Effector memory CD4-positive, alpha-beta T cell (primary cell): ENCODE results near the gene POLR2H.
A peak's percentile ranks its signal among the peaks of the same experiment; 100 is the strongest.

Experiments
- DNase-seq, 3 donors: peaks; one replicate each; pipeline ENCODE4 v3.0.0-alpha.2; 2020
- H3K27ac ChIP-seq: 2 replicates; pipeline ENCODE4 v1.7.0; 2013; ENCODE audit warnings: mild to moderate bottlenecking, low read length, moderate library complexity; ENCODE audit not compliant: insufficient read depth, poor library complexity, severe bottlenecking
- H3K27me3 ChIP-seq: replicated peaks from 2 replicates; pipeline ENCODE4 v1.7.0; 2013; ENCODE audit warnings: mild to moderate bottlenecking, low read length; ENCODE audit not compliant: insufficient read depth, control insufficient read depth, poor library complexity, severe bottlenecking
- H3K36me3 ChIP-seq: 2 replicates; pipeline ENCODE4 v1.7.0; 2013; ENCODE audit warnings: mild to moderate bottlenecking, low read length, moderate library complexity; ENCODE audit not compliant: control insufficient read depth, insufficient read depth
- H3K4me1 ChIP-seq: 2 replicates; pipeline ENCODE4 v1.7.0; 2013; ENCODE audit warnings: low read length, mild to moderate bottlenecking; ENCODE audit not compliant: control insufficient read depth, insufficient read depth, poor library complexity, severe bottlenecking
- H3K4me3 ChIP-seq: 2 replicates; pipeline ENCODE4 v1.7.0; 2013; ENCODE audit warnings: low read length, low read depth, mild to moderate bottlenecking; ENCODE audit not compliant: insufficient read depth, poor library complexity, severe bottlenecking
- H3K9me3 ChIP-seq: 2 replicates; pipeline ENCODE4 v1.7.0; 2013; ENCODE audit warnings: mild to moderate bottlenecking, low read length, moderate library complexity; ENCODE audit not compliant: control insufficient read depth

POLR2H gene

GRCh38 chr3:184371570-184372018 lies 10.1 kb downstream of the POLR2H start:
- peak; percentile 21 to 26 (median 22) for DNase-seq
- Histone ChIP-seq H3K27me3 (no peaks in the 10 kb centered on the region), H3K4me1 (no peaks in the 10 kb centered on the region), H3K4me3 (no peak overlapping the region), H3K27ac (no peak overlapping the region), H3K9me3 (no peaks in the 10 kb centered on the region), H3K36me3 (peaks cover 12% of the 10 kb centered on the region)

- Histone ChIP-seq H3K27ac (no peak overlapping the region), H3K27me3 (no peaks in the 10 kb centered on the region), H3K9me3 (no peaks in the 10 kb centered on the region), H3K4me3 (no peak overlapping the region), H3K36me3 (peaks cover 12% of the 10 kb centered on the region), H3K4me1 (no peaks in the 10 kb centered on the region)
- DNase-seq: no peak
Observed at GRCh38 chr3:184372296-184372821, 10.8 kb downstream of the POLR2H start.

GRCh38 chr3:184372911-184373310 lies 11.4 kb downstream of the POLR2H start:
- H3K4me1 ChIP-seq: no peaks in the 10 kb centered on the region
- H3K4me3 ChIP-seq: no peak overlapping the region
- DNase-seq: no peak
- no peak overlapping the region for H3K27ac ChIP-seq
- peaks cover 3% of the 10 kb centered on the region for H3K27me3 ChIP-seq
- H3K9me3 ChIP-seq: no peaks in the 10 kb centered on the region
- H3K36me3 ChIP-seq: peaks cover 9% of the 10 kb centered on the region

- Histone ChIP-seq H3K9me3 (no peaks in the 10 kb centered on the region), H3K27me3 (peaks cover 4% of the 10 kb centered on the region), H3K4me1 (no peaks in the 10 kb centered on the region), H3K36me3 (peaks cover 4% of the 10 kb centered on the region), H3K4me3 (no peak overlapping the region), H3K27ac (no peak overlapping the region)
- DNase-seq: no peak
Observed at GRCh38 chr3:184373422-184373821, 11.9 kb downstream of the POLR2H start.

GRCh38 chr3:184375747-184376461 lies 14.4 kb downstream of the POLR2H start:
- Histone ChIP-seq H3K36me3 (no peaks in the 10 kb centered on the region), H3K4me3 (no peak overlapping the region)

GRCh38 chr3:184377374-184377773 lies 15.9 kb downstream of the POLR2H start:
- H3K9me3 ChIP-seq: no peaks in the 10 kb centered on the region
- H3K27me3 ChIP-seq: peaks cover 23% of the 10 kb centered on the region
- H3K36me3 ChIP-seq: no peaks in the 10 kb centered on the region
- H3K4me1 ChIP-seq: peaks cover 14% of the 10 kb centered on the region
- H3K4me3 ChIP-seq: no peak overlapping the region
- no peak overlapping the region for H3K27ac ChIP-seq
- DNase-seq: no peak

More at GRCh38 chr3:184375747-184376461, 14.4 kb downstream of the POLR2H start:
- Histone ChIP-seq H3K27ac (no peak overlapping the region), H3K27me3 (peaks cover 8% of the 10 kb centered on the region), H3K4me1 (peaks cover 5% of the 10 kb centered on the region), H3K9me3 (no peaks in the 10 kb centered on the region)
- DNase-seq: no peak

GRCh38 chr3:184377882-184378445 lies 16.5 kb downstream of the POLR2H start, which contains the start of gene THPO:
TSS of gene THPO (minus strand) at chr3:184378207. CDS start at chr3:184376259, 1,948 bp downstream.
- no peak for DNase-seq
- Histone ChIP-seq H3K27ac (no peak within 1 kb of the TSS), H3K36me3 (no peaks in the 10 kb centered on the region), H3K9me3 (no peaks in the 10 kb centered on the region), H3K27me3 (peaks cover 27% of the 10 kb centered on the region), H3K4me1 (peaks cover 14% of the 10 kb centered on the region), H3K4me3 (no peak within 1 kb of the TSS)

- H3K27me3 ChIP-seq: peaks cover 27% of the 10 kb centered on the region
- peaks cover 14% of the 10 kb centered on the region for H3K4me1 ChIP-seq
- H3K27ac ChIP-seq: no peak overlapping the region
- H3K36me3 ChIP-seq: no peaks in the 10 kb centered on the region
- no peak overlapping the region for H3K4me3 ChIP-seq
- H3K9me3 ChIP-seq: no peaks in the 10 kb centered on the region
- no peak for DNase-seq
Observed at GRCh38 chr3:184378651-184379357, 17.3 kb downstream of the POLR2H start.

GRCh38 chr3:184379358-184380184 lies 18.1 kb downstream of the POLR2H start, which contains the start of gene CHRD:
TSS of gene CHRD (plus strand) at chr3:184380054. CDS start at chr3:184380319, 265 bp downstream.
- no peaks in the 10 kb centered on the region for H3K36me3 ChIP-seq
- H3K4me3 ChIP-seq: peak within 1 kb of the TSS; percentile 53
- H3K27ac ChIP-seq: no peak within 1 kb of the TSS
- DNase-seq: no peak
- peaks cover 27% of the 10 kb centered on the region for H3K27me3 ChIP-seq
- H3K9me3 ChIP-seq: no peaks in the 10 kb centered on the region
- H3K4me1 ChIP-seq: peaks cover 14% of the 10 kb centered on the region
